Neuronal stem cell (in vitro differentiated cells): Measurements from ENCODE around the gene PC.

ENCODE experiments used
- DNase-seq: peaks from one replicate; pipeline ENCODE4 v3.0.0-alpha.2; 2013; ENCODE audit warnings: low spot score
- H2AFZ ChIP-seq: one replicate; pipeline ENCODE4 v1.6.1; 2013; ENCODE audit warnings: mild to moderate bottlenecking, low read length, inconsistent platforms
- H2AK5ac ChIP-seq: 2 replicates; pipeline ENCODE4 v1.6.1; 2013; ENCODE audit warnings: low read depth, mild to moderate bottlenecking, inconsistent platforms, low read length, moderate library complexity, mixed read lengths
- H2BK120ac ChIP-seq: 2 replicates; pipeline ENCODE4 v1.6.1; 2013; ENCODE audit warnings: low read depth, mild to moderate bottlenecking, inconsistent platforms, low read length, moderate library complexity, mixed read lengths
- H2BK12ac ChIP-seq: one replicate; pipeline ENCODE4 v1.6.1; 2013; ENCODE audit warnings: low read length, inconsistent platforms
- H2BK15ac ChIP-seq: 2 replicates; pipeline ENCODE4 v1.6.1; 2013; ENCODE audit warnings: mild to moderate bottlenecking, low read length, inconsistent platforms, mixed read lengths
- H2BK5ac ChIP-seq: one replicate; pipeline ENCODE4 v1.6.1; 2013; ENCODE audit warnings: inconsistent platforms, mild to moderate bottlenecking, low read length, moderate library complexity
- H3K14ac ChIP-seq: one replicate; pipeline ENCODE4 v1.6.1; 2013; ENCODE audit warnings: low read length, inconsistent platforms
- H3K18ac ChIP-seq: 2 replicates; pipeline ENCODE4 v1.6.1; 2013; ENCODE audit warnings: low read length, inconsistent platforms
- H3K23ac ChIP-seq: 2 replicates; pipeline ENCODE4 v1.6.1; 2013; ENCODE audit warnings: low read depth, mild to moderate bottlenecking, mixed read lengths, low read length, inconsistent platforms; ENCODE audit not compliant: poor library complexity
- H3K27ac ChIP-seq: replicated peaks from 3 replicates; pipeline ENCODE4 v1.5.1; 2013; ENCODE audit warnings: low read length, inconsistent platforms
- H3K27me3 ChIP-seq, 3 experiments: 2 replicates each; pipeline ENCODE4 v1.6.1; 2013; ENCODE audit warnings: low read length in 3 of 3, mild to moderate bottlenecking in 2 of 3, inconsistent platforms in 1 of 3, low read depth in 1 of 3, mixed read lengths in 1 of 3, moderate library complexity in 1 of 3; ENCODE audit not compliant: control insufficient read depth in 3 of 3, insufficient read depth in 3 of 3
- H3K36me3 ChIP-seq, 2 donors: replicated peaks in 1 of 2; 2 replicates each; pipeline ENCODE4 v1.6.1; 2013; ENCODE audit warnings: low read length in 2 of 2; ENCODE audit not compliant: control insufficient read depth in 2 of 2, insufficient read depth in 2 of 2
- H3K4ac ChIP-seq: 2 replicates; pipeline ENCODE4 v1.6.1; 2013; ENCODE audit warnings: inconsistent platforms, mild to moderate bottlenecking, low read length, moderate library complexity
- H3K4me1 ChIP-seq, 2 donors: 1 replicate in 1 of 2; 2 replicates in 1 of 2; pipeline ENCODE4 v1.6.1; 2013; ENCODE audit warnings: low read length in 2 of 2, low read depth in 1 of 2; ENCODE audit not compliant: control insufficient read depth in 2 of 2, insufficient read depth in 1 of 2
- H3K4me2 ChIP-seq: one replicate; pipeline ENCODE4 v1.6.1; 2013; ENCODE audit warnings: mild to moderate bottlenecking, low read length, inconsistent platforms; ENCODE audit not compliant: insufficient read depth, poor library complexity, severe bottlenecking
- H3K4me3 ChIP-seq, 2 donors: 2 replicates each; pipeline ENCODE4 v1.5.1; 2013; ENCODE audit warnings: low read length in 2 of 2, mild to moderate bottlenecking in 2 of 2, inconsistent platforms in 1 of 2, moderate library complexity in 1 of 2
- H3K79me1 ChIP-seq: one replicate; pipeline ENCODE4 v1.6.1; 2013; ENCODE audit warnings: low read depth, mild to moderate bottlenecking, inconsistent platforms, low read length, moderate library complexity
- H3K9ac ChIP-seq: one replicate; pipeline ENCODE4 v1.6.1; 2013; ENCODE audit warnings: mild to moderate bottlenecking, low read depth, low read length, inconsistent platforms; ENCODE audit not compliant: poor library complexity
- H3K9me3 ChIP-seq, 2 donors: replicated peaks in 1 of 2; 2 replicates each; pipeline versions ENCODE3 to v1.6.1; 2013; ENCODE audit warnings: low read length in 2 of 2, mild to moderate bottlenecking in 2 of 2, inconsistent platforms in 1 of 2, low read depth in 1 of 2, mixed read lengths in 1 of 2, moderate library complexity in 1 of 2; ENCODE audit not compliant: control insufficient read depth in 2 of 2, insufficient read depth in 1 of 2
- H4K8ac ChIP-seq: one replicate; pipeline ENCODE4 v1.6.1; 2013; ENCODE audit warnings: low read depth, mild to moderate bottlenecking, inconsistent platforms, low read length, moderate library complexity
- H4K91ac ChIP-seq: one replicate; pipeline ENCODE4 v1.6.1; 2013; ENCODE audit warnings: low read length, low read depth, mild to moderate bottlenecking, inconsistent platforms; ENCODE audit not compliant: poor library complexity
- WGBS, 2 donors: extraction: QIAGEN DNeasy Blood & Tissue Kit; methylation state at CpG; one replicate each; pipeline ENCODE4 v1.1.7; 2013; ENCODE audit warnings: missing lambda C conversion rate in 2 of 2, mixed read lengths in 1 of 2; ENCODE audit not compliant: insufficient read length in 2 of 2, insufficient replicate concordance in 1 of 2; ENCODE audit errors: extremely low coverage in 2 of 2; 5-methylcytosine and 5-hydroxymethylcytosine counted together

PC gene

GRCh38 chr11:66915046-66915832 is 42.9 kb downstream of the PC start:
- Histone ChIP-seq H2BK5ac (no peak overlapping the region), H3K4me2 (no peak overlapping the region), H2BK120ac (no peak overlapping the region), H4K91ac (no peak overlapping the region), H3K27me3 (no peaks in the 10 kb centered on the region), H3K14ac (no peak overlapping the region), H3K27ac (no peak overlapping the region), H2AFZ (peak overlapping the region; percentile 36), H3K79me1 (no peaks in the 10 kb centered on the region), H2AK5ac (peak overlapping the region; percentile 44), H3K4me1 (peaks cover 18 to 24% of the 10 kb centered on the region in 2 donors), H3K36me3 (no peaks in the 10 kb centered on the region), H4K8ac (no peak overlapping the region), H3K18ac (peak overlapping the region; percentile 0), H2BK12ac (no peak overlapping the region), H3K4me3 (no peak overlapping the region), H3K23ac (no peak overlapping the region), H3K9ac (no peak overlapping the region), H3K4ac (no peak overlapping the region), H3K9me3 (no peaks in the 10 kb centered on the region), H2BK15ac (no peak overlapping the region)
- no peak for DNase-seq
- WGBS, 2 donors, result no CpG with 5 or more reads among the region's 14 CpGs

GRCh38 chr11:66914505-66914904 is 43.7 kb downstream of the PC start:
- H2BK5ac ChIP-seq, result no peak overlapping the region
- no peaks in the 10 kb centered on the region for H3K9me3 ChIP-seq
- H3K14ac ChIP-seq, result no peak overlapping the region
- H3K4ac ChIP-seq, result no peak overlapping the region
- H3K4me3 ChIP-seq, result no peak overlapping the region
- no peak for DNase-seq
- H3K23ac ChIP-seq, result no peak overlapping the region
- no peak overlapping the region for H3K27ac ChIP-seq
- H3K36me3 ChIP-seq, result no peaks in the 10 kb centered on the region
- H3K4me2 ChIP-seq, result no peak overlapping the region
- H3K79me1 ChIP-seq, result no peaks in the 10 kb centered on the region
- H4K91ac ChIP-seq, result no peak overlapping the region
- no peaks in the 10 kb centered on the region for H3K27me3 ChIP-seq
- no peak overlapping the region for H3K9ac ChIP-seq
- no CpG with 5 or more reads among the region's 5 CpGs for WGBS, 2 donors
- no peak overlapping the region for H2AFZ ChIP-seq
- no peak overlapping the region for H2BK120ac ChIP-seq
- no peak overlapping the region for H2AK5ac ChIP-seq
- no peak overlapping the region for H4K8ac ChIP-seq
- H3K18ac ChIP-seq, result no peak overlapping the region
- H2BK12ac ChIP-seq, result no peak overlapping the region
- no peak overlapping the region for H2BK15ac ChIP-seq
- H3K4me1 ChIP-seq, result peaks cover 18 to 24% of the 10 kb centered on the region in 2 donors

- no CpG with 5 or more reads among the region's 9 CpGs for WGBS, 2 donors
- H3K4me2 ChIP-seq, result no peak overlapping the region
- H3K9me3 ChIP-seq, result no peaks in the 10 kb centered on the region
- no peak overlapping the region for H2BK15ac ChIP-seq
- no peak overlapping the region for H3K9ac ChIP-seq
- peaks cover 24 to 31% of the 10 kb centered on the region in 2 donors for H3K4me1 ChIP-seq
- H3K27me3 ChIP-seq, result no peaks in the 10 kb centered on the region
- H3K27ac ChIP-seq, result no peak overlapping the region
- H4K91ac ChIP-seq, result no peak overlapping the region
- H3K18ac ChIP-seq, result peak overlapping the region; percentile 1
- no peak overlapping the region for H3K23ac ChIP-seq
- H2BK12ac ChIP-seq, result no peak overlapping the region
- no peak for DNase-seq
- H2AK5ac ChIP-seq, result peak overlapping the region; percentile 47
- H3K79me1 ChIP-seq, result no peaks in the 10 kb centered on the region
- H2AFZ ChIP-seq, result peak overlapping the region; percentile 73
- no peak overlapping the region for H3K4ac ChIP-seq
- H4K8ac ChIP-seq, result no peak overlapping the region
- H3K4me3 ChIP-seq, result no peak overlapping the region
- no peak overlapping the region for H3K14ac ChIP-seq
- no peak overlapping the region for H2BK5ac ChIP-seq
- H2BK120ac ChIP-seq, result no peak overlapping the region
- H3K36me3 ChIP-seq, result no peaks in the 10 kb centered on the region
Observed at GRCh38 chr11:66912911-66913310, 45.3 kb downstream of the PC start.

- H2BK120ac ChIP-seq, result no peak overlapping the region
- peak overlapping the region; percentile 73 for H2AFZ ChIP-seq
- no peak overlapping the region for H3K14ac ChIP-seq
- H2AK5ac ChIP-seq, result no peak overlapping the region
- no peaks in the 10 kb centered on the region for H3K79me1 ChIP-seq
- DNase-seq, result no peak
- no peak overlapping the region for H3K4me3 ChIP-seq
- no peaks in the 10 kb centered on the region for H3K36me3 ChIP-seq
- no CpG with 5 or more reads among the region's 7 CpGs for WGBS, 2 donors
- H3K18ac ChIP-seq, result no peak overlapping the region
- H3K4me1 ChIP-seq, result peaks cover 24 to 35% of the 10 kb centered on the region in 2 donors
- H4K8ac ChIP-seq, result no peak overlapping the region
- no peak overlapping the region for H2BK5ac ChIP-seq
- H3K4ac ChIP-seq, result no peak overlapping the region
- no peak overlapping the region for H2BK12ac ChIP-seq
- H3K27ac ChIP-seq, result no peak overlapping the region
- H3K27me3 ChIP-seq, result no peaks in the 10 kb centered on the region
- no peak overlapping the region for H3K9ac ChIP-seq
- H3K9me3 ChIP-seq, result no peaks in the 10 kb centered on the region
- H3K23ac ChIP-seq, result no peak overlapping the region
- H4K91ac ChIP-seq, result no peak overlapping the region
- H3K4me2 ChIP-seq, result no peak overlapping the region
- H2BK15ac ChIP-seq, result no peak overlapping the region
Observed at GRCh38 chr11:66912361-66912760, 45.8 kb downstream of the PC start.
